Keratinocyte (primary cell): ENCODE results near the gene CAPN7.

Source experiments
- CTCF ChIP-seq, 3 experiments: IDR thresholded peaks in 1 of 3; conservative IDR thresholded peaks in 1 of 3; optimal IDR thresholded peaks in 1 of 3; 2 replicates in 2 of 3; 3 replicates in 1 of 3; pipeline versions ENCODE3 to v1.5.1; 2011; ENCODE audit warnings: low read length in 3 of 3, mild to moderate bottlenecking in 3 of 3, moderate library complexity in 2 of 3, control low read depth in 1 of 3, inconsistent platforms in 1 of 3; ENCODE audit not compliant: insufficient read depth in 2 of 3; ENCODE audit errors: extremely low read depth in 1 of 3
- EZH2 ChIP-seq: IDR thresholded peaks from one replicate; pipeline ENCODE4 v1.6.1; 2012; ENCODE audit warnings: inconsistent platforms, mild to moderate bottlenecking, low read length, moderate library complexity

- TF ChIP-seq CTCF (optimal IDR thresholded peaks at IDR 0.05 in 1 of 3, IDR thresholded peaks at IDR 0.05 in 1 of 3, conservative IDR thresholded peaks at IDR 0.05 in 1 of 3; ENCODE audit: extremely low read depth in 1 of 3, insufficient read depth in 2 of 3, low read length in 3 of 3) (no peak), EZH2 (no peak)
Observed at GRCh38 chr3:15221574-15222217, 15.7 kb downstream of the CAPN7 start.
